Caki2 (cell line): ENCODE measurements around the gene KHDC1. TPM values are rescaled to one million over a fixed set of nuclear protein-coding genes. Genes with fewer than 3 reads are reported as not detected.
"Not testable (repeated sequence)": the region's sequence is repeated elsewhere in the genome, so short reads cannot be mapped to it uniquely, and the experiment has no call there.

Experiments
- DNase-seq: peaks from one replicate; pipeline ENCODE4 v3.0.0-alpha.2; 2015; ENCODE audit warnings: low read depth
- in situ Hi-C: cut with HindIII; loops from 2 replicates; pipeline ENCODE4 v1.10.0; 2016; ENCODE audit warnings: low sequenced_read_pairs, low pct_unique_long_range_greater_than_20kb, mixed read lengths
- total RNA-seq: library from RNA; depleted of rRNA; stranded (reverse); fragments of >200 nt; shearing (Covaris generic); gene quantifications from 2 replicates; pipeline ENCODE4 v1.2.3, GENCODE V29; 2014; ENCODE audit warnings: low replicate concordance; rRNA removed

KHDC1 gene
- total RNA-seq, 1 experiment from 2014 or later: 0.14 TPM

GRCh38 chr6:73200735-73201134 is 62.3 kb downstream of the KHDC1 start:
- no peak for DNase-seq
- in situ Hi-C loops: no loop called here

GRCh38 chr6:73200247-73200646 is 62.7 kb downstream of the KHDC1 start:
- no peak for DNase-seq
- in situ Hi-C loops: no loop called here

- DNase-seq: no peak
- in situ Hi-C loops: no loop called here
Observed at GRCh38 chr6:73194744-73195143, 68.3 kb downstream of the KHDC1 start.

DNA sequence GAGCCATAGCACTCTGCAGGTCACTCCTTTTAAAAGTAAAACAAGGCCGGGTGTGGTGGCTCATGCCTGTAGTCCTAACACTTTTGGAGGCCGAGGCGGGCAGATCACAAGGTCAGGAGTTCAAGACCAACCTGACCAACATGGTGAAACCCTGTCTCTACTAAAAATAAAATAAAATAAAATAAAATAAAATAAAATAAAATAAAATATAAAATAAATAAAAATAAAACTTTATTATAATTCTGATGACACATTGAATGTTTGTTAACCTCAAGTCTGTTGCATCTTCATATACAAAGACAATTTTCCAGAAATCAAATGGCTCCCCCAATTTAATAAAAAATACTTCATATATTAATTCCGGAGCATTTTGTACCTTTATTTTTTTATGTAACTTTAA is 69.7 kb downstream of the KHDC1 start:
- in situ Hi-C loops: not testable (repeated sequence)

More for the DNA sequence above, 69.7 kb downstream of the KHDC1 start:
- DNase-seq: not testable (repeated sequence)

Other genes starting within 250 kb of the KHDC1 start
- not detected in 2 replicates for gene KHDC1L, start 37.7 kb downstream of the KHDC1 start, total RNA-seq
- not detected in 2 replicates for gene DPPA5, start 91.1 kb upstream of the KHDC1 start, total RNA-seq
- not detected in 2 replicates for gene KHDC3L, start 99.5 kb upstream of the KHDC1 start, total RNA-seq
- 4.1 TPM in 1 of 2 replicates, not detected in the other for gene OOEP, start 106.7 kb upstream of the KHDC1 start, total RNA-seq
- gene DDX43, start 131.6 kb upstream of the KHDC1 start, total RNA-seq: 3.5 and 4.5 TPM in 2 replicates
- 18.9 and 21.9 TPM in 2 replicates for gene CGAS, start 189.1 kb upstream of the KHDC1 start, total RNA-seq
- gene MTO1, start 198.5 kb upstream of the KHDC1 start, total RNA-seq: 9.9 and 17.4 TPM in 2 replicates